ENCODE data around the gene MAGIX. TPM values are rescaled to one million over a fixed set of nuclear protein-coding genes. Genes with fewer than 3 reads are reported as not detected.

The MAGIX gene
- polyA plus RNA-seq, 4 donors: 3.5 to 8.5 (median 4.0) TPM

DNA sequence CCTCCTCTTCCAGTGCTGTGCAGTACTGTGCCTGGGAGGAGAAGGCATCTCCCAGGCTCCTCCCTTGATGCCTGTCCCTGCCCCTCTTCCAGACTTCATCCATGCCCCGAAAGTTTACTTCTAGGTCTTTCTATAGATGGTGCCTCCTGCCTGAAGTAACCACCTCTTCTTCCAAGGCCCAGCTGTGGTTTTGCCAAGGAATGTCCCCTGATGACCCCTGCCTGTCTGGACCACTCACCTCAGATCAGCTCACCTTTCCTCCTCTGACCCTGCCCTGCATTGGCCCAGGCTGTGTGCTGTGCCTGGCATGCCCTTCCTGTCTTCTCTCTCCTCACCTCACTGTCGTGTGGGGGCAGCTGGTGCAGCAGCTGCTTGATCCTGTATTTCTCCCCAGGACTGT lies 16.8 kb downstream of the MAGIX start:
- no peak for DNase-seq (ENCODE audit: low read depth in 4 of 4, low spot score in 3 of 4)

DNA sequence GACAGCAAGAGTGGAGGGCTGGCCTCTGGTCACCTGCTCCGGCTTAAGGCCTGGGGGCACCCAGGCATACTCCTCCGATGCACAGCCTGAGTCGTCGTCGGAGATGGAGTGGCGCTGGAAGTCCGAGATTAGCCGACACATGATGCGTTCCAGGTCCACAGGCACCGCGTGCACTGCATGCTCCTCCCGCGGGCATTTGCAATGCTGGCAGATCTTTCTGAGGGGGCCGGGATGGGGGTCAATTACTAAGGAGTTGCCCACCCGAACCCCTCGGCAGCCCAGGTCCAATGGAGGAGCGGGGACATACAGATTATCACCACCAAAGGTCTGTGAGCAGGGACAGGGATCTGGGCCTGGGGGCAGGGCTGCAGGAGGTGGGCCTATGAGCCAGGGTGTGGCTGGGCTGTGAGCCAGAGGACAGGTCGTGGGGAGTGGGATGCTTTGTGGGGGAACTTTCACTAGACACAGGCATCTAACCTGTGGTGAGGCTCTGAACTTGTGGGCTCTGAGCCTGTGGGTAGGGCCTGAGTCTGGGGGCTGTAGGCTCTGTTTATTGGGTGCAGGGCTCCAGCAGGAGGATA lies 21.2 kb downstream of the MAGIX start:
- DNase-seq (ENCODE audit: low read depth in 4 of 4, low spot score in 3 of 4): no peak

DNA sequence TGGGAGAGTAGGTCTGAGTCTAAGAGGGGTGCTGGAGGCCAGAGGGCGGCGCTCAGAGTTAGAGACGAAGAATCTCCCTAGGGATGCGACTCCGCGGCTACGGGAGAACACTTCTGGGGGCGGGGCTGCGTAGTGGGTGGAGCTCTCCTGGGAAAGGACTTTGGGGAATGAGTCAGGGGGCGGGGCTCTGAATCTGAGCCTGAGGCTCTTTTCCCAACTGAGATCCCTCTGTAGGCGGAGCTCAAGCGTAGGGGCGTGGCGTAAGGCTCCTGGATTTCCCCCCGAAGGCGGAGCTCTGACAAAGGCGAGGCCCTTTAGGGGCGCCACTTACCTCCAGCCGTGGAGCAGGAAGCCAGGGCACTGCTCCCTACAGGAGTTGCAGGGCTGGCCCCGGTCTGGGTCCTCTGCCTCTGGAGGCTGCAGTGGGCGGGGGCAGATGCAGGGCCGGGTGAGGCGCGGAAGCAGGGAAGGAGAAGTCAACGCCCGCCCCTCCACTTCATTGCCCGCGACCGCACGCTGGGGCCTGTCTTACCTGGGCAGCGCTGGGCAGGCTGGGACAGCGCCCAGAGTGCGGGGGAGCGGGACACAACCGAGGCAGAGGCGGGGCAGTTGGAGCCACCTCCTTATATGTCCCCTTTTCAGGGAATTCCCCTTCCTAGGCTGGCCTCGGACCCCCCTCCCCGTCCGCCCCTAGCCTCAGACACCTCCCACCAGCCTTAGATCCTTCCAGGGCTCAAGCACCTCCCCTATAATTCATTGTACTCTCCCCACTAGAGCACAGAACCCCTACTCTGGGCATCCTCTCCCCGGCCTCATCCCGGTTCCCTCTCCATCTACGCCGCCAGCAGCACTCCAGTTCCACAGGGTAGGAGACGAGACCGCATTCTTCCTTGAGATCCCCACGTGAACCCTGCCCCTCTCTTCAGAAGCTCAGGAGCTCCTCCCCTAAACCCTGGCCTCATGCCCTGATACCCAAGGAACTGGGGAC lies 22.0 kb downstream of the MAGIX start:
- peak; percentile 46 to 73 (median 69) for DNase-seq (ENCODE audit: low read depth in 4 of 4, low spot score in 3 of 4)

DNA sequence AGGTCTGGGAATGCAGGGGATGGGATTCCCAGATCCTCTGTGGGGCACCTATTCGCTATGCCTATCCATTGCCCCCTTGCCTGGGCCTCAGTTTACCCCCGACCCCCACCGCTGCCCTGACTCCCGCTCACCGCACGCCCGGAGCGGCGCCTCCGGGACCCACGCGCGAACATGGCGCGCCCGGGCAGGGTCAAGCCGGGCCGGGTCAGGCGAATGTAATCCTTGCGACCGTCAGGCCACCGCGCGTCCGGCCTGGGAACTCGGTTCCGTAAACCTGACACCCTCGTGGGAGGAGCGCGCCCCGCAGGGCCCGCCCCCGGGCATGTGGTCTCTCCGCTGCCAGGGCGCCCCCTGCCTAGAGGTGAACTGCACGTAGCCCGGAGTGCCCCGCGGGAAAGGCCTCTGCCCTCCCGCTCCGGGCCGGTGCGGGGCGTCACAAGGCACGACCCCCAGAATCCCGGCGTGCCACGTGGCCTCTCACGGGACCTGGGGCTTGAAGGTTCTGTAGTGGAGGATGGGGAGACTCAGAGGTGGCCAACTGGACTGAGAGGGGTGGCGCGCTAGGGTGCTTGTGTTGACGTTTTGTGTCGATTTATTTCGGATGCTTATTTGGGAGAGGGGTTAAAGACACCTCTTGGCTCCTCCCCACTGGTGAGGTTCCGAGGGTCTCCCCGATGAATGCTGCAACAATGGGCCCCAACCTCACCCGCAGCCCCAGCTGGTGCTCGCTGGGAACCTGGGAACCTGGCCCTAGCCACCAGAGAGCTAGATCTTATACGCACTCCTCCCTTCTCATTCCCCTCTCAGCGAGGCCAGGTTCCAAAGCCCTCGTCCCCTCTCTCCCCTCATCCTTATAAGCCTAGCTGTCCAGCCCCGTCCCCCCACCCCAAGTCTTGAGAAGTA lies 23.8 kb downstream of the MAGIX start, which contains the start of gene PRICKLE3:
Gene PRICKLE3 (minus strand): TSS at position 249 of the 903 bp plus-strand sequence. CDS start 76 bp downstream, at position 173.
- DNase-seq (ENCODE audit: low read depth in 4 of 4, low spot score in 3 of 4): no peak

DNA sequence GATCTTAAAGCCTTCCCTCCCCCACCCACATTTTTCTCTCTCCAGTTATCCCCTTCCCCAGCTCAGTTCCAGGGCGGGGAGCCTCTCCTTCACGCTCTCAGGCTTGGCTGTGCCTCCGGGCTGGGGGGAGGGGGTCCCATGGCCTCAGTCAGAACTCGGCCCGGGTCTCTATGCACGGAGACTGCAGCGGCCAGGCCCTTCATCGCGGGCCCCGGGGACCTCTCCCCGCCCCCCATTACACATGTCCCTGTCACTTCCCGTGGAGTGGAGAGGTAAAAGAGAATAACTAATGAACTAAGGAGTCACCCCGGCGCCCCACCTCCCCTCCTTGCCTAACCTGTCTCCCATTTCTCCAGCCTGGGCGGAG lies 24.5 kb downstream of the MAGIX start:
- DNase-seq (ENCODE audit: low read depth in 4 of 4, low spot score in 3 of 4): no peak

DNA sequence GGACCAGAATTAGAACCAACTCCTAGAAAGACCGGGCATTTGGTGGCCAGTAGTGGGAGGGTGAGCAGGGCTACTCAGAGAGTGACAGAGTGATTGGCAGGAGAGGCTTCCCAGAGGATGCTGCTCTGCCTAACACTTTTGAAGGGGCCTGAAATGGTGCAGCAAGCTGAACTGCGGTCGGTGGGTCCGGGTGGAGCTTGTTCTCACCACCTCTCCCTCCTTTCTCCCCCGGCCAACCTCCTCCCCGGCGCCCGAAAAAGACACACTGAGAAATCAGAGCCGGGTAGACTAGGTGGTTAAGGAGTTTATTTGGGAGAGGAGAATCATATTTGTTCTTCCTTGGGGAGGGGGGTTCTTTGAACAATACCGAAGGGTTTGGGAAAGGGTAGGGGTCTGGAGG lies 25.0 kb downstream of the MAGIX start:
- DNase-seq (ENCODE audit: low read depth in 4 of 4, low spot score in 3 of 4): no peak

DNA sequence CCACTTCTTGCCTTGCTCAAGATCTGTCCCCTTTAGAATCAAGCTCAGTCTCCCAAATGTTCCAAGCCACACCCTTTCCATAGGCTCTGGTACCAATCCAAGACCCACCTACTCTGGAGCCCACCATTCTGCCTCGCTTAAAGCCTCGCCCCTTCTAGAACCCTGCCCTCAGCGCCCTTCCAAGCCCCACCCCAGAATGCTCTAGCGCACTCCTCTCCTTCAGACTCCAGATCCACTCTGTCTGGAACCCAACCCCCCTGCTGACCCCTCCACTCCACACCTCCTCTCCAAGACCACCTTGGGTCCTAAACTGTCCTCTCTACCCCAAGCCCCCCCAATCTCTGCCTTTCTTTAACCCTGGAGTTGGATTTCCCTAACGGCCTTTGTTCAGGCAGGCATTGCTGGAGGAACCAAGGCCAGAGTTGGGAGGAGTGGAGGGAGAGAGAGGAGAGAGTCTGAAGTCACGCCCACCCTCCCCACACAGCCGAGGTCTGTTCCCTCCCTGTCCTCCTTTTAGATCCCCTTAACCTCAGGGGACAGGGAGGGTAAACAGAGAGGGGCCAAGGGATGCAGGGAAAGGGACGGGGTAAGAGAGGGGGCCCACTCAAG lies 26.0 kb downstream of the MAGIX start:
- DNase-seq (ENCODE audit: low read depth in 4 of 4, low spot score in 3 of 4): no peak

DNA sequence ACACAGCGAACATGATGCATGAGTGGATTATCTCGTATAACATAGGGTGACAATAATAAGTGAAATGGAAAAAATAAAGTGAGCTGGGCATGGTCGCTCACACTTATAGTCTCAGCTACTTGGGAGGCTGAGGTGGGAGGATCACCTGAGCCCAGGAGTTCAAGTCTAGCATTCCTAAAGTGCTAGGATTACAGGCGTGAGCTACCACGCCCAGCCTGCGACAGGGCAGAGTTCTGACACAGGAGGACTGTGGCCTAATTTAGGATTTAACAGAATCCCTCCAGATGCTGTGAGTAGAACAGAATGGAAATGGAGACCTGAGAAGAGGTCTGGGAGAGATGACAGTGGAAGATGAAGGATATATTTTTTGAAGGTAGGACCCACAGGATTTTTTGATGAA lies 27.0 kb downstream of the MAGIX start:
- no peak for DNase-seq (ENCODE audit: low read depth in 4 of 4, low spot score in 3 of 4)

DNA sequence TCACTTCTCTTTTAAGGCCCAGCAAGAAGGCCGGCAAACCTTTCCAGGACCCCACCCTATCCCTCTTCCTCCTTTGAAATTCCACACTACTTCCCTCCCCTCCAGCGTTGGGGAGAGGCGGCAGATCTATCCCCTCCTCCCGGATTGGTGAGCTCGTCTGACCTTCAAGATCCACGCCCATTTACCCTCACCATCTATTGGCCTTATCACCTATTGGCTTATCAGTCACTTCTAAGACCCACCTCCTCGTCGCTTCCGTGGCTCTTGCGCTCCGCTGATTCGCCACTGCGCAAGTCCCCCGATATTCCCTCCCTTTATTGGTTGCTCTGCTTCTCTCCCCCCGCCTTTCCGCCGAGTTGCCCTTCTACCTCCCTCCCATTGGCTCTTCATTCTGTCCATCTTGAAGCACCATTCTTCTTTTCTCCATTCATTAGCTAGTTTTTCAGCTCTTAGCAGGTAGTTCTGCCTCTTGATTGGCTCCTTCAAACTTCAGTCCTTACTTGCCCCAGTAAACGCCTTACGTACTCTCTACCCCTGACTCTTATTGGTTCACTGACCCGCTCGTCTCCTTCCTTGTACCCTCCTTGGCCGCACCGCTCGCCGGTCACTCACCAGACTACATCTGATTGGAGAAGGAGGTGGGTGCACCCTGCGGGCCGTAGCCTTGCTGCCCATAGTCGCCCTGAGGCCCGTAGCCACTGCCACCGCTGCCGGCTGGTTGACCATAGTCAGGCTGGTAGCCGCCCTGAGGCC lies 28.4 kb downstream of the MAGIX start:
- peak; percentile 86 to 93 (median 91) for DNase-seq (ENCODE audit: low read depth in 4 of 4, low spot score in 3 of 4)

DNA sequence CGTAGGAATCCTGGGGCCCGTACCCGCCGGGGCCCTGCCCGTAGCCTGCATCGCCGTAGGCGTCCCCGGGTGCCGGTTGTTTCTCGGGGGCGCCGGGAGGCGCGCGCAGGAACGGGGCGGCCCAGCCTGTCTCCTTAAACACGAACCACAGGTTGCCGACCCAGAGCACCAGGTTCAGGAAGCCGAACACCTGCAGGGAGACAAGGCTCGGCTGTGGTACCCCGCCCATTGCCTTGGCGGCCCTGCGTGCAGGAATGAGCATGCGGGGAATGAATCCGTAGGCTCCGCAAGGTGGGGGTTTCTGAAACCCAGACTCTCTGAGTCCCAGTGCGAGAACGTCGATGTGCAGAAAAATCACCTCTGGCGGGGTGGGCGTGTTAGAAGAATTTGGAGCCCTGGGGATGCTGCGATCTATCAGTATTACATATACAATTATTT lies 29.0 kb downstream of the MAGIX start:
- DNase-seq (ENCODE audit: low read depth in 4 of 4, low spot score in 3 of 4): no peak

DNA sequence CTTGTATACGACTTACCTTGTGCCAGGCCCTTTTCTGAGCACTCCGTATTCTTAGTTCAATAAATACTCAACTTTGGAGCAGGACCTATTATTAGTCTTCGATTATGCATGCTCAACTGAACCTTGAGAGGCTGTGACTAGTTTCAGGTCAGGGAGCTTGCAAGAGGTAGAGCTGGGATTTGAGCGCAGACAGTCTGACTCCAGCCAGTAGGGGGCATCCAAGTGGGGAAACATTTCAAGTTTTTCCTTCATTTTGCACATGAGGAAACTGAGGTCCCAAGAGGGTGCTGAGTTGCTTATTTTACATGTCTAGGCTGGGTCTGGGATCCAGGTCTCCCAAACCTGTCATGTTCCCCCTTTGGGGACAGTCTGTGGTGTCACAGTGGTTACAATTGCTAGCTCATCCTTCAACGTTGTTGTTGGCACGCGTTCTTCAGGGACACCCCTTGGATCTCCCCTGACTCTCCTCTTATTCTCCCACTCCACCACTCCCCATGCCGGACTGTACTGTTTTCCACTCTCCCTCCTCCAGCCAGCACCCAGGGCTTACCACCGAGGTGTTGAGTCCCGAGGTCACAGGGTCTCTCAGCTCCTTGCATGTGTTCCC lies 30.3 kb downstream of the MAGIX start:
- no peak for DNase-seq (ENCODE audit: low read depth in 4 of 4, low spot score in 3 of 4)

DNA sequence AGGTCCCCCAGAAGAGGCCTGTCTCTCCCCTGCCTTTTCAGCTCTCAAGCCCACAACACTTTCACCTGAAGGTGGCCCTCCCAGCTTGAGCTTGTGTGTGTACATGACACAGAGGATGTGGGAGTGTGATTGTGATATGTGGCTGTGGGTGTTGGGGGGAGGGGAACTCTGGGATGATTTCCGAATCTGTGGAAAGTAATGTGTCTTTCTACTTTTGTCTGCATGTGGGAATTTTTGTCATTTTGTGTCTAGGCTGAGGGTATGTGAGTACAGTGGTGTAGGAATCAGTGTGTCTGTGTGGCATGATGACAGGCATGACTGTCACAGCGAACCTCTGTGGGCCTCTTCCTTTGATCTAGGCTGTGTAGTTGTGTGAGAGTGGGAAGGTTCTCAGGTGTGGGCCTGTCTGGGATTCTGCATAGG lies 31.0 kb downstream of the MAGIX start:
- no peak for DNase-seq (ENCODE audit: low read depth in 4 of 4, low spot score in 3 of 4)

DNA sequence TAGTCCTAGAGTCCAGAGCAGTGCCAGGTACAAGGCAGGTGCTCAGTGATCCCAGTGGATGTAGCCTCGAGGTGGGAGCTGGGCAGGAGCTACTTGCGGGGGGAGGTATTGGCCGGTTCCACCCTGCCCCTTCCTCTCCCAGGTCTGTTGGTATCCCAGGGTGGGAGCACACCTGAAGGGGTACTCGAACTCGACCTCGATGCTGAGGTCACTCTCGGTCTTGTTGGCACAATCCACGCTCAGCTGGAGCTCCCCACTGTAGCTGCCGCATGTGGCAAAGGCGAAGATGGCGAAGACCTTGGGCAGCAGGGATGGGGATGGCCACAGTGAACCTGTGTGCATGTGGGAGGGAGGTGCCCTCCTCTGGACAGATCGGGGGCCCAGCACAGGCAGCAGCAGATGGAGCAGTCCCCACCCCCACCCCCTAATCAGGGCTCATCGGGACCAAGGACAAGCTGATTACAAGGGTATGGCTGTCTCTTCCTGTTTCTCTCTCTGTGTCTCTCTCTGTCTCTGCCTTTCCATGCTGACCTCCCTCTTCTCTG lies 35.1 kb downstream of the MAGIX start:
- no peak for DNase-seq (ENCODE audit: low read depth in 4 of 4, low spot score in 3 of 4)

DNA sequence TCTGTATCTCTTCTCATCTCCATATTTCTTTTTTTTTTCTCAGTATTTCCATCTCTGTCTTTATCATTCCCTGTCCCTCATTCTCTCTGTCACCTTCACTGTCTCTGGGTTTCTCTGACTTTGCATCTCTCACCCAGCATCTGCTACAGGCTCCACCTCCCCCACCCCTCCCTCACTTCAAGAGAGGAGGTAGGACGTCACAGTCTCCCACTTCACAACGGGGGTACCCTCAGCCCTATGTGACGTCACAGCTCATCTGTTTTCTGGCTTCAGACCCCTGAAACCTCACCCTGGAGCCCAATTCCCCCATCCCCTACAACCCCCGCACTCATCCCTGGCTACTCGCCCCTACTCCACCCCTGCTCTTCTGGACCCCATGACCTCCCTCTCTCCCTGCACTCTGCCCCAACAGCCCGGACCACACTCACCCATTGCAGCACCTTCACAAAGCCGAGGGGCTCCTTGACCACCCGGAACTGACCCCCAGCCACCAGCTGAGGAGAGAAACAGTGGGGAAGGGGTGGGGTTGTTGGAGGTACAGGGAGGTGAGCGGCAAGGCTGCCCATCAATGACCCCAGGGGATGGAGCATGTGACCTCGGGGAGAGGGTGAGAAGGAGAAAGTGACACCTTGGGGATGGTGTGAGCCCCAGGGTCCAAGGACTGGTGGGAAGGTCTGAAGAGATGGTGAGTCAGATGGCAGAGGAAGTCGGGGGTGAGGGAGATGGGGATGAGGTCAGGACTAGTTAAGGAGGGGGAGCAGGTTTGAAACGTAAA lies 36.2 kb downstream of the MAGIX start:
- DNase-seq (ENCODE audit: low read depth in 4 of 4, low spot score in 3 of 4): no peak

DNA sequence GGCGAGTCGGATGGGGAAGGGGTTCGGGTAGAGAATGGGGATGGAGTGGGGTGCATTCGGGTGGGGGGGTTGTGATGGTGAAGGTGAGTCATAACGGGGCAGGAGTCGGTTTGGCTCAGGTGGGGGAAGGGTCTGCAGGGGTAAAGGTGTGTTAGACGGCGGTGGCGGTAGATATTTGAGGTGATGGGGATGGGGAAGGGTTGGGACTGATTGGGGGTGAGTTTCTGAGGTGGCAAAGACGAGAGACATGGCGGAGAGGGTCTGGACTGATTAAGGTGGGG lies 36.7 kb downstream of the MAGIX start:
- DNase-seq (ENCODE audit: low read depth in 4 of 4, low spot score in 3 of 4): no peak

DNA sequence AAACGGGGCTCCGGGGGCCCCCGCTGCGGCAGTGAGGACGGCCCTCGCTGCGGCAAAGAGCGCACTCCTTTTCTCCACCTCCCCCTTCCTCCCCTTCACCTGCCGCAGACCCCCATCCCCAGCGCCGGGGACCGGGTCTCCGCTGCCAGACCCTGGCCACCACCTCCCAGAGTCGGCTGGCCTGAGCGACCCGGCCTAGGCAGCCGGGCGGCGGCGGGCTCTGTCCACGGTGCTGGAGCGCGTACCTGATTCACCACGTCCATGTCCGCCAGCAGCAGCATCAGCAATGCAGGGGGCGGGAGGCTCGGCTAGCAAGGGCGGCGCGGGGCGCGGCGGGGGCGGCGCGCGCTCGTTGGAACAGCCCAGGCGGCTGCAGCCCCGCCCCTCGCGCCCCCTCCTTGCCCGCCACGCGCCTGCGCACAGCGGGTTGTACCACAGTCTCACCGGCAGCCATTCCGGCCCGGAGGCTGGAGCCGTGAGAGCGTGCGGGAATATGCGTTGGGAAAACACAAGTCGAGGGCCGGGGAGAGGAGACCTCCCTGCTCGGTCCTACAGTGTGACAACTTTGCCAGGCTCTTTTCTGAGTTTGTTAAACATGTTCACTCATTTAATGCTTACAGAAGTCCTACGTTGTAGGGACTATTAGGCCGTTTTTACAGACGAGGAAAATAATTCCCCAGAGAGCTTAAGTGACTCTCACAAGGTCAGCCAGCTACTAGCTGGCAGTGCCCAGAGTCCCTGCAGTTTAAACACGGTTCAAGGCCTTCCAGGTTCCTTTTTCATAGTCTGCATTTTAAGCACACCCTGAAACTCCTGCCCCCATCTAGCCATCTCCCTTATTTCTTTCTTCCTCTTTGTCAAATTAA lies 37.6 kb downstream of the MAGIX start, which contains the start of gene SYP:
Gene SYP (minus strand): TSS at position 288 of the 866 bp plus-strand sequence. CDS start 7 bp downstream, at position 281.
- DNase-seq (ENCODE audit: low read depth in 4 of 4, low spot score in 3 of 4): peak; percentile 43 to 68 (median 63)

DNA sequence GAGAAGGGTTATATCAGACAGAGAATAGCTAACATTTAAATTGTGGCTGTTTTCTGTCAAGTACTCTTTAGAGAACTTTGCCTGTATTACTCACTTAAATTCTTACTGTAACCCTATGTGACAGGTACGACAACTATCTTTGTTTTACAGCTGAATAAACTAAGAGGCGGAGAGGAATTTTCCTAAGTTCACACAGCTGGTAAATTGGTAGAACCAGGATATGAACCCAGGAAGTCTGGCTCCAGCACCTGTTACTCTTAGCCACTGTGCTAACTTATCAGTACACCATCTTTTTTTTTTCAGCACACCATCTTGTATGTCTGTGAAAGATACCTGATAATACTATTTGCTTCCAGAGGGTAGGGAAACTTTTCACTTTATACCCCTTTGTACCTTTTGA lies 39.5 kb downstream of the MAGIX start:
- DNase-seq (ENCODE audit: low read depth in 4 of 4, low spot score in 3 of 4): no peak

All from left renal pelvis (tissue), 4 donors.